ENCODE results near the gene VAPA.

Gene VAPA

DNA sequence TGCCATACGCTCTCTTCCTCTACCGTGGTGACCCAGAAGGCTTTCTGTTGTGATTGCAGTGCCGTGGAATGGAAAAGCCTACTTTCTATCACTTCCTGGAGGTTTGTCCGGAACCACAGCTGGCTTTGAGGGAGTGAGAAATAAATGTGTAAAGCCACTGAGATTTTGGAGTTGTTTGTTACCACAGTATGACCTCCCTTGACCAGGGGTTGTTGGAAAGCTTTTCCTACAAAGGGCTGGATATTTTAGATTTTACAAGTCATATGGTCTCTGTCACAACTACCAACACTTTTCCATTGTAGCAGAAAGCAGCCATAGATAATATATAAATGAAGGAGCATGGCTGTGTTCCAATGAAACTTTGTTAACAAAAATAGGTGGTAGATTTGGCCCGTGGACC lies 70.3 kb downstream of the VAPA start:
- DNase-seq, result no peak

DNA sequence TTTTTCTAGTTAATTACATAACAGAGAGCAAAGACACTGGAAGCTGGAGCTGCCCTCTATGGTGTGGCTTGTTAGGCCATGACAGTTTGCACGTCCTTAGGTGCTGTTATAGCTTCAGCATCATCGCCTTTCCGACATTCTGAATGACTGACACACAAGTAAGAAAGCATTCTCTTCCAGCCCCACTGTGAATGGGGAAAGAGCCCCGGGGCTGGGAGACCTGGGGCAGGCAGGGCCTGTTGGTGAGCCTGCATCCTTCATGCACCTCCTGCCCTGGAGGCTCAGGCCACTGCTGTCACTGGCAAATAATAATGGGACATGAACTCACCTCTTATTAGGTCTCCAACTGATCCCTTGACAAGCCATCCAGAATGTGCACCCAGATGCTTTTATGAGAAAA lies 71.8 kb downstream of the VAPA start:
- no peak for DNase-seq

DNA sequence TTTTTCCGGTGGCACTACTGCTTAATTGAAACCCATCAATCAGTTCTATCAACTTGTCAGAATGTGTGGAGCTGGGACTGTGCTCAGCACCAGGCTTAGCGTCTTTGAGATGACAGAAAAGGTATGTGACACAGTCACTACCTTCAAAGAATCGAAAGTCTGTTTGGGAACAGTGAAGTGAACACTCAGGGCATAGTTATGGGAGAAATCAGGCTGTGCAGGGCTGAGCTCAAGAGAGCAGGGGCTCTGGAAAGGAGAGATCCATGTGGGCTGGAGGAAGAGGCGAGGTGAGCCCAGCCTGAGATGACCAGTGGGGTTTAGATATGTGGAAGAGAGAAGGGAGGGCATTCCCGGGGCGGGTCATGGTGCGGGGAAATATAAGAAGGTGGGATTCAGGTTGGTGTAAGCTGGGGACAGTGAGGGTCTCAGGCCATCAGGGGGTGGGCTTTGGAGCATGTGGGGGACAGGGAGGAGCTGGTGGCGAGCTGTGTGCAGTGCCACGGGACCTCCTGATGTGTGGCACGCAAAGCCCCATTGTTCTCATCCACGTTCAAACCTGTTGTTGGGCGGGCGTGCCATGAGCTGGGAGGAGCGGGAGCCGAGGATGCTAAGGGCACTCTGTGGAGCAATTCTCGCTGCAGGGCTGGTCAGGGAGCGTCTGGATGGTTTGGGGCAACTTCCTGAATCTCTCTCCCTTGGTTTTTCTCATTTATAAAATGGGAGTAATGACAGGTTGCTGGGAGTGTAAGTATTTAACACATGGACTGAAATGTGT lies 72.5 kb downstream of the VAPA start:
- no peak for DNase-seq

DNA sequence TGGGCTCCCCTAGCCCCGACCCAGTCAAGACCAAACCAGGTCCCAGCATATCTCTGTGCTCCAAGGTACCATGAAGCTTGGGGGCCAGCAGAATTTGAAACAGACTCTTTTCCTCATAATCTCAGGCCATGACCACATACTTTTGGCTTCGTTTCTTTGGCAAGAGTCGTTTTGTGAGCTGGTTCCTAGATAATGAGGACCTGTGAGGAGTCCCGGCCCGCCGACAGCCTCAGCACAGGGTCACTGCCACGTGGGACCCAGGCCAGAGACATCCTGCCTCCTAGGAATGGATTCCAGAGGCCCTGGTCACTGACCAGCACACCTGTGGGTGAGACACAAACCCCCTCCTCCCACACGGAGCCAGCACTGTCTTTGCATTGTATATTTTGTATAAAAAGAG lies 73.5 kb downstream of the VAPA start:
- no peak for DNase-seq

DNA sequence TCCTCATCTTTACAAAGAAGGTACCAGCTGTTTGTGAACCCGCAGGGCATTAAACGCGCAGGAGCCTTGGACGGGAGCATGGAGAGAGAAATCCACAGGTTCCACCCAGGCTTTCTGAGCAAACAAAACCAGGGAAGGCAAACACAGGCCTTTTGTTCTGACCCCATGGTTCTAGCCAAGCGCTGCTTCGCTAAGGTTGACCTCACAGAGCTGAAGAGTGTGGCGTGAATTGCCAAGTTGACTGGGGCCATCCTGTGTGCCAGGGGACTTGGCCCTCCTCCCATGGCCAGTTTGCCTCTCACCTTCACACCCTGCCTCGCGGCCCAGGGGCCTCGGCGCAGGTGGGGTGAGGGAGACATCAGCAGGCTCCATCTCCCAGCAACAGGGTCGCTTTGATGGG lies 74.1 kb downstream of the VAPA start:
- DNase-seq, result no peak

DNA sequence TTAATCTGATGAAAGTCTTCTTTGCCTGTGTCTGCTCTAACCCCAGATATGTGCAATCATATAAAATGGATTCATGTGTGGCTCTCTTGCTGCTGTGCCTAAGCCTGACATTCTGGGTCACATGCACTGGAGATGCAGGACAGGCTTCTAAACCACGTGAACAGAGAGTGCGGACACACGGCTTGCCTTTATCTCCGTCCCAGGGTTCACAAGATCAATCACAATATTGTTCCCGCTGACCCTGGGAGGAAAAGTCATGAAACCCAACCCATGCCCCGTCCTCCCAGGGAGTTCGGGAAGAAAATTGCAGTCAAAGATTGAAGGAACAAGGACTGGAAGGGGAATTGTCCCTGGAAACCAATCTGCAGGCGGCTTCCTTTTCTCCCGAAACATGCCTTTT lies 74.8 kb downstream of the VAPA start:
- no peak for DNase-seq

DNA sequence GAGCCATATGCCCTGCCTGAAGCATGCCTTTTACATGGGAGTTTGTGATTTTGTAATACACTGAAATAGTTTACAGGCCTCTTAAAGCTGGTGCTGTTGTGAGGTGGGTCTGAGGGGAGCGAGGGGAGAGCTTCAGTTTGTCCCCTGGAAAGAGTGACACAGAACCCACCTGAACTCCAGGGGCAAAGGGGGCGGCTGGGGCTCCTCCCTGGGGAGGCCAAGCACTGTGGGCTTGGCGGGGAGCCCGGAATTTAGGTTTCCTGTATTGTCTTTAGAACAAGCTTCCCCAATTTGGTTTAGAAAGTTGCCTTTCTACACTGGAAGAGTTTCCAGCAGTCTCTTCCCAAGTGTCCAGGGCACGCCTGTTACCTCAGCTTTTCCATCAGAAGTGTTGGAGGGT lies 75.7 kb downstream of the VAPA start:
- DNase-seq, result no peak

DNA sequence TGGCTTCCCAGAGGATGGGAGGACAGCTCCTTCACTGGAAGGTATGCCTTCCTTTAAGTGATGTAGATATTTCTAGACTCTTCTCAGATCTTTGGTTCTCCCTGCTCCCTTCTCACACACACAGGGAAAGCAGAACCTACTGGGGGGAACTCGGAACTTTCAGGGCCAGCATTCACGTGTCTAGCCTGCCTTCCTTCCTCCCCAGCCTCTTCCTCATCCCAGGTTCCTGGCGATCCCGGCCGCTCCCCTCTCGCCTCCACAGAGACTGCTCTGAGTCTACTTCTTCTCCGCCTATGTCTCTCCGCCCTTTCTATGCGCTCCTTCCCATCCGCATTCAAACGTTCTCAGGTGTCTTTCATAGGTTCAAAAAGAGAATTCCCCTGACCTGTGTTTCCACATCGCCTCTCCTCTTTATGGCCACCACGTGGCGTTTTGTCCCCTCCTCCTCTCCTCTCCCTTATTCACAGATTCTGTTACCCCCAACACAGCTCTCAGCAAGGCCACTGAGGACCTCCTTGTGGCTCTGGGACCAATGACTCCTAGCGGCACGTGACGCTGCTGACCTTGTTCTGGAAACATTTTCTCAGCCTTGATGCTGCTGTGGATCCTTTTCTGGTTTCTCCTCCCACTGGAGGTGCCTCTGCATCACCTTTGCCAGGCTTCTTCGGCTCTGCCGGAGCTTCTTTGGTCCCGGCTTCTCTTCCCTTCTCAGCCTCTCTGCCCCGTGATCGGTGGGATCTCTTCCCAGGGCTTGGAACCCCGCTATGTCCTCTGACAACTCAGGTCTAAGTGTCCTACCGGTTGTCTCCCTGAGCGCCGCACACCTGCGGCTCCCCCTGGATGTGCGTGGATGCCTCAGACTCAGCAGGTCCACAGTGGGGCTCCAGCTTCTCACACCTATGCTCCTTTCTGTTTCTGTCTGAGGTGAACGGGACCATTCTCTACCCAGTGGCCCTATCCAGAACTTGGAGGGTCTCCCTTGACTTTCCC lies 77.5 kb downstream of the VAPA start:
- no peak for DNase-seq

DNA sequence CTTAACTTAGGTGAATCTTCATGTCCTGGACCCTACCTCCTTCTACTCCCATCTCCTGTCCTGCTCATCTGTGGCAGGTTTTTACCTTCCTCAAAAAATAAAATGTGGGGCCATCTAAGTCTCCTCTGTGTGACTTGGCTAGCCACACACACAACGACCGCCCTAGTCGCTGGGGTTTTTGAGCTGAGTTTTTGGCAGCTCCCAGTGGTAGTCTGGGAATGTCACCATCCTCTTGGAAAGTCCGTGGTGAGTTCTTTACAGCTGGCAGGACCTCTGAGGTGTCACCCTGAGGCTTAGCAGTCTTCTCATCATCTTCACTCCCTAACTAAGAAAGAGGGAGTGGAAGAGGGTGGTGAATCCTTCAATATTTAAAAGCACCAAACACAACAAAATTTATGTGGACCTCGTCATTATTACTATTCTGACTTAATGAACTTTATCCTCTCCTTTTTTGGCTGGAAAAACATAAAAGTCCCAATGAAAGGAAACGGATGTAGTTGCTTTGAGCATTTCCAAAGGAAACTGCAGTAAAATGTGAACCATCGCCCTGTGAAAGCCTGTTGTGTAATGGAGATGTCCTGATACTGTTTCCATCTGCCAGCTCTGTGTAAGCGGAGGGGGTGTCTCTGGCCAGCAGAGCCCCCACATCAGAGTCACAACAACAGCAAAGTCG lies 78.6 kb downstream of the VAPA start:
- DNase-seq, result no peak

DNA sequence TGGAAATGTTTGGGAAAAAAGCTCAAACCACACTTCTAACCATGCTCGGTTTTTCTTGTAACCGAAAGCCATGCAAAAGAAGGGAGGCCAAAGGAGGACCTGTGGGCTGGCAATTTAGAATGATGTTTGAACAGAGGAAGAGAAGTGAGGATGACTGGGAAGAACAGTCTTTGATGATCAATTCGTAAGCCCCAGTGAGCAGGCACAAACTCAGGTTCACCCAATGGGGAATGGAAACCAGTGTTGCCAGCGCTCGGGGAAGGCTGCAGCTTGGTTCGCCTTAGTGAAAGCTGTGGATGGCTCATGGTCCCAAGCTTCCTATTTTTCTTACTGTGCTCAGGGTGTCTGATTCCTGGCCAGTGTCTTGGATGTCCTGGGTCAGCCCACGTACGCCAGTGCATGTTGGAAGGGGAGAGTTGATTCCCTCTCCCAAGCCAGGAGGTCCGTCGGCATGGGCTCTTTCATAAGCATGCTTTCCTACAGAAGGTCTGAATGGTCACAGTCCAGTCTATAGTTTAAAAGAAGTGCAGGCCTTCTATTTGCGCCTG lies 79.2 kb downstream of the VAPA start:
- no peak for DNase-seq

DNA sequence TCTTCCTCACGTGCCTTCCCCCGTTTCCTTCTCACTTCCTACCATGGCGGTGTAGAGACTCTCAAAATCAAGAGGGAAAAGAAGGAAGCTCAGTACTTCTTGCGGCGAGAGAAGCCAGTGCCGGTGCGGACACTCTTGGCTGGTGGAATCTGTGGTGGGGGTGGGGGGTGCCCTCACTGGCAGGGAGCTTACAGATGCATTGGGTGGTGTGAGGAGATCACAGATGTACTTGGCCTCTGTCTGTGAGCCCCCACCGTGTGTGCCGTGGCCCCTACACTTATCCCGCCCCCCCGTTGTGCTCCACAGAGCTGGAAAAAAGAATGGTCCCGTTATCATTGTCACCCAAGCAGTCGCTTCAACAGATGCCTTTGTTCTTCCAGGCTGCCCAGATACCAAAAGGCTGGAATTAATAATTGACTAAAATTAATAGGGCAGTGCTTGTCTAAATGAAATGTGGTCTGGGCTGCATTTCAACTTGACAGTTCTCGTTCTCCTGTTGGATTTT lies 79.8 kb downstream of the VAPA start:
- DNase-seq, result no peak

DNA sequence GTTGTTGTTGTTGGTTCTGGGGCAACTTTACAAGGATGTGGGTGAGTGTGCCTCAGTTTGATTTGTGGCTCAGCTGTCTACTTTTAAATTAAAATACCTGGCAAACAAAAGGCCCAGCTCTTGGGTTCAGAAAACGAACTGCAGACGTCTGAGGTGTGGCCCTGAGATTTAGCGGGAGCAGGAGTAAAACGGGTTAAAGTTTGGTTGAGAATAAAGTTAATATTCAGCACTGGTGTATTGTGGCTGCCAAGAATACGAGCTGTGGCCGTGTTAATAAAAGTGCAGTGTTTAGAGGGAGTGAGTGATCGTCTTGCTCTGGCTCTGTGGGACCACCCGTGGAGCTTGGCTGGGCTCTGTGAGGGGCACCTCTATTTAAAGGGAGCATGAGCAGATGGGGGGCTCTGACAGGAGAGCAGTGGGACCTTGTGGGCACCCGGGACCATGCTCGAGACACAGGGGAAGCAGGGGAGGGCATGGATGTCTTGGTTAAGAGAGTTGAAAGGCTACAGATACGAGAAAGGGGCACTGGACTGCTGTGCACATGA lies 80.3 kb downstream of the VAPA start:
- no peak for DNase-seq

DNA sequence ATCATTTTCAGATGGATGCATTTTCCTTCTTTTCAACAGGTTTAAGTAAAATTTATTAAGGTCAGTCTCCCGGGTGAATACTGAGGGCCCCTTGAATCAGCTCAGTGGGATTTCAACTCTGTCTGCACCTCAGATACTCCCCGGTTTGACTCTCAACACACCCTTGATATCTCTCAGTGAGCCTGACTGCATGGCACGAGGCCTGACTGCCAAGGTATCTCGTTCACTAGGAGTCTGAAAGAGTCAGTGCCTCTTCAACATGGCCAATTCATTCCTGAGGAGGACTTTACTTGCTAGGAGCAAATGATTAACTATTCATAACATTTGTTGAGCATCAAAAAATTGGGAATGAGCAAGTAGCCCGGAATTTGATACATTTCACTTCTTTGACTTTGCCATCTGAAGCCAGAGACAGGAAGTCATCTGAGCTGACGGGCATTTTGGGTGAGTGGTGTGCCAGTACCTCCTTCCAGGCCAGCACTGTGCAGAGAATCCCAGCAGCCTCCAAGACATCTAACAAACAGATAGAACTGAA lies 81.0 kb downstream of the VAPA start:
- DNase-seq, result no peak

DNA sequence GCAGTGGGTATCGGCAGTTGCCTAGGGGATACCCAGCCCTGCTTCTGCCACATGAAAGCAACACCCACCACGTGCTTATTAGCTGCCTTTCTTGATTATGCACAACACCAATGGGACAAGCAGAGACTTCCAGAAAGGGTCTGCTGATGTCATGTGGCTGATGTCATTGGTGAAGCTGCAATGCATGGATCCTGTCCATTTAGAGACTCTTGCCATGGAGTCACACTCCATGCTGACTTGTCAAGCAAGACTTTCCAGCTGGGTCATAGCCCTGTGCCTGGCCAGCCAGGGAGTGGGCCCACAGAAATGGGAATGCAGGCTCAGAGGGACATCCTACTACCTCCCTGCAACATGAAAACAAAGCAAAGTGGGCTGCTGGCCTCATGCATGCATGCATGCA lies 81.8 kb downstream of the VAPA start:
- DNase-seq, result no peak

DNA sequence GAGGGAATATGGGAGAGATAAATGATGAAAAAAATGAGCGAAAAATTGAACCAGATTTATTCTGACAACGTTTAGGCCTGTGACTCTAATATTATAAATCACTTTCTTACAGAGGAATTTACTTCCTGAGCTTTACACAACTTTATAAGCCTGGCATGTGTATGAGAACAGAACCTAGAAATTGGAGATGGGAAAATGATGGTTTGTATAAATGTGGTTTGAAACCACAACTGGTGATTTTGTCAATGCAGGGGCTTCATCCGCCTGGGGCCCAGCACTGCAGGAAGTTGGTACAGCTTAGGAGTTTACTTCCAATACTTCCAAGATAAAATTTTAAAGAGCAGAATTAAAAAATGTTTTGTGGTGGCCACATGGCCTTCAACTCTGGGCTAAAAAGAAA lies 82.3 kb downstream of the VAPA start:
- peak; percentile 51 for DNase-seq

DNA sequence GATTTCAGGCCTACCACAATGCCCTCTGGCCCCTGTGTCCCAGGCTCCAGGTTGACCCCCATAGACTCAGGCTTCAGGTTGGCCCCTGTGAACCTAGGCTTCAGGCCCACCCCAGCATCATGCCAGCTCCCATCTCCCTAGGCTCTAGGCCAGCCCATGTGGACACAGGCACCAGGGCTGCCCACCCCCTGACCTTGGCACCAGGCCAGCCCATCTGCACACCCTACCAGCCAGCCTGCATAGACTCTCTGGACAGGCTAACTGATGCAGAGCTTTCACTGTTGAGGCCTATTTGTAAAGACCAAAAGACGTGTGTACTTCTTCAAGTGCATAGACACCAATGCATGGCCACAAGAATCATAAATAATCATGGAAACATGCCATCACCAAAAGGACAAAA lies 83.9 kb downstream of the VAPA start:
- no peak for DNase-seq

DNA sequence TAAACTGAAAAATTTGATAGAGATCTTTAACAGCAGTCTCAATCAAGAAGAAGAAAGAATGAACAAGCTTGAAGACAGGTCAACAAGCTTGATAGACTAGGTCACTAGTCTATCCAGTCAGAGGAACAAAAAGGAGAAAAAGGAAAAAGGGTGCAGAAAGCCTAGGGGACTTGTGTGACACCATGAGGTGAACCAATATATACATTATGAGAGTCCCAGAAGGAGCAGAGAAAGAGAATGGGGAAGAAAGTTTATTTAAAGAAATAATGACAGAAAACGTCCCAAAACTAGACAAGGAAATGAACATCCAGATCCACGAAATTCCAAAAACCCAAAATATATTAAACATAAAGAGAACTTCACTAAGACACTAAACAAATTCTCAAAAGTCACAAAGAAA lies 84.5 kb downstream of the VAPA start:
- DNase-seq, result no peak

DNA sequence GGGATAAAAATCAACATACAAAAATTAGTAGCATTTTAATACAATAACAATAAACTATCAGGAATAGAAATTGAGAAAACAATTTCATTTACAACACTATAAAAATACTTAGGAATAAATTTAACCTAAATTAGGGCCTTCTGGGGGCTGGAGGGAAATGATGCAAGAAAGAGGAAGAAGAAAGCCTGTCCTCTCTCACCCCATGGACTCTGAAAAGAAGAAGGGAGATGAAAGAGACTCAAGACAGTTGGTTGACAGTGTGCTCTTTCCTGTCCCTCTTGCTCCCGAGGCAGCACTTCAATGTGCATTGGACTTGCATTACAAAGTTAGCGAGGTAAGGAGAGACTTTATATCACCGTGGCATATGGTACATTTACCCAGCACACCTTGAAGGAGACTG lies 88.5 kb downstream of the VAPA start:
- no peak for DNase-seq

DNA sequence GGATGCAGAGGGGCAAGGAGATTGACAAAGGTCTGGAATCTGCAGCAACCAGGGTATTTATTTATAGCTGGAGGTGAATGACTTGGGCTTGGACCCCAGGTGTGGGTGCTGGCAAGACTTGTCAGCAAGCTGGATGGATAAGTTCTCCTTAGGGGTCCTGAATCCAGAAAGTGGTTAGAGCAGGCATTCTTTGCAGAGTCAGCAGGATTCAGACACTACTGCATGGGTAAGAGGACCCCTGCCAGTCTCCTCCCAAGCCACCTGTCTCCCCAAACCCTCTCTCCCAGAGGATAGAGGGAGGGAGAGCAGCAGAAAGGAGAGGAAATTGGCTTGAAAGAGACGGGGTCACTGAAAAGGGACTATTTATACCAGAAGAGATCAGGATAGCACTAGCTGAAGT lies 89.5 kb downstream of the VAPA start:
- no peak for DNase-seq

DNA sequence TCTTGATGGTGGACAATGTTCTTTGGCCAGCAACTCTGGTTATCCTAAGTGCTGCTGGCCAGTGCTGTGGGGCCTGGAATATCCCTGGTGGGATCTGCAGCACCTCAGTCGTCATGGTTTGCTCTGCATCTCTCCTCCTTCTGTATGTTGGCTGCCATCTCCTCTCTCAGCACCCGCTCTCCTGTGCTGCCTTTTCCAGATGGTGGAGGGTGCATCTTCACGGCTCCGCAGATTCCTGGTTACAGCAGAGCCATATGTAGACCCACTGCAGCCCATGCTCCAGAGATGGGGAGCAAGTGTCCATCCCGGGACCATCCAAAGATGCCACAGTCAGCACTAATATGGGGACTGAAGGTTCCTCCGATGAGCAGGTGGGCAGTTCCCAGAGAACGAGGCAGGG lies 90.0 kb downstream of the VAPA start:
- no peak for DNase-seq

DNA sequence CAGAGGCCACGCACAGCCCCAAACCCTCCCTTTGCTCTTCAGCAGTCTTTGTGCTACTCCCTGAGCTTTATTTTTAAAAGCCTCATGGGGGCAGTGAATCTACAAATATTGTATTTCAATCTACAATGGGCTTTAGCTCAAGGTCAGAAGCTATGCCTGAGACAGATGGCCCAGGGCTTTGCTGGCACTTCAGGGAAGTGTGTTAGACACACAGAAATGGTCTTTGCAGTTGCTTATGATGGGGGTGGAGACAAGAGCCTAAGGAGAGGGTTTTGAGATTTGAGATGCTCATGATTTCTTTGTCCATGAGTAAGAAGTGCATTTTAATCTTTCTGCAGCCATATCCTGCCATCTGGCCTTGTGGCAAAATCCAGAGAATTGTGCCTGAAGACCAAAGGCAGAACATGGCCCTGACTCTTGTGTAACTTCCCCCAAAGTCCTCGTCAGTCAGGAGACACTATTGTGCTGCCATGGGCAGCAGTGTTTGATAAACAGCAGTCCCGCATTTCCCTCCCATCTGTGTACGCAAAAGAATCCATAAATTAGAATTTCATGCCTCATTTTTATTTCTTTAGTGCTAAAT lies 92.6 kb downstream of the VAPA start:
- peak; percentile 54 for DNase-seq

DNA sequence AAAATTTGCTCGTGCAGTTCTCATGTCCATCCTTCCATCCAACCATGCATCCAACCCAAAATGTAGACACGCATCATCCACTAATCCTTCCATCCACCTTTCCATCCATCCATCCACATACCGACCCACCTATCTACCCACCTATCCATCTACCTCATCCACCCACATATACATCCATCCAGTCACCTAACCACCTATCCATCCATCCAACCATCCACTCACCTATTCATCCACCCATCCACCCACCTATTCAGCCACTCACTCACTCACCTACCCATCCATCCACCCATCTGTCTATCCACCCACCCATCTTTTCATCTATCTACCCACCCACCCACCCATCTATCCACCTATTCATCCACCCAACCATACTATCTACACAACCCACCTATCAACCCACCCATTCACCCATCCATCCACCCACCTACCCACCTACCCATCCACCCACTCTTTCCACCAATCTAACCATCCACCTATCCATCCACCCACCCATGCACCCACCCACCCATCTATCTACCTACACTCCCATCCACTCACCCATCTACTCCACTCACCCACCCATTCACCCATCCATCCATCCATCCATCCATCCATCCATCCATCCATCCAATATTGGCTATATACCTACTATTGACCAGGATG lies 94.3 kb downstream of the VAPA start:
- DNase-seq, result no peak

Measured in fibroblast of skin of right biceps (primary cell).